Activated naive CD4-positive, alpha-beta T cell treated with anti-CD3 and anti-CD28 coated beads, Interleukin-2, amount 10 ng/mL, durations not matched to agents 5 hours and 36 hours (primary cell): Measurements from ENCODE around the gene DNASE1. TPM values are rescaled to one million over a fixed set of nuclear protein-coding genes. Genes with fewer than 3 reads are reported as not detected.

Source experiments
- total RNA-seq, 2 experiments: library from RNA; stranded (reverse); gene quantifications; one replicate each; pipeline ENCODE4 v1.2.3, GENCODE V29; 2021

DNASE1 gene, protein sequence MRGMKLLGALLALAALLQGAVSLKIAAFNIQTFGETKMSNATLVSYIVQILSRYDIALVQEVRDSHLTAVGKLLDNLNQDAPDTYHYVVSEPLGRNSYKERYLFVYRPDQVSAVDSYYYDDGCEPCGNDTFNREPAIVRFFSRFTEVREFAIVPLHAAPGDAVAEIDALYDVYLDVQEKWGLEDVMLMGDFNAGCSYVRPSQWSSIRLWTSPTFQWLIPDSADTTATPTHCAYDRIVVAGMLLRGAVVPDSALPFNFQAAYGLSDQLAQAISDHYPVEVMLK
- 10 to 100 TPM; 44.0 to 45.2 TPM for total RNA-seq

DNA sequence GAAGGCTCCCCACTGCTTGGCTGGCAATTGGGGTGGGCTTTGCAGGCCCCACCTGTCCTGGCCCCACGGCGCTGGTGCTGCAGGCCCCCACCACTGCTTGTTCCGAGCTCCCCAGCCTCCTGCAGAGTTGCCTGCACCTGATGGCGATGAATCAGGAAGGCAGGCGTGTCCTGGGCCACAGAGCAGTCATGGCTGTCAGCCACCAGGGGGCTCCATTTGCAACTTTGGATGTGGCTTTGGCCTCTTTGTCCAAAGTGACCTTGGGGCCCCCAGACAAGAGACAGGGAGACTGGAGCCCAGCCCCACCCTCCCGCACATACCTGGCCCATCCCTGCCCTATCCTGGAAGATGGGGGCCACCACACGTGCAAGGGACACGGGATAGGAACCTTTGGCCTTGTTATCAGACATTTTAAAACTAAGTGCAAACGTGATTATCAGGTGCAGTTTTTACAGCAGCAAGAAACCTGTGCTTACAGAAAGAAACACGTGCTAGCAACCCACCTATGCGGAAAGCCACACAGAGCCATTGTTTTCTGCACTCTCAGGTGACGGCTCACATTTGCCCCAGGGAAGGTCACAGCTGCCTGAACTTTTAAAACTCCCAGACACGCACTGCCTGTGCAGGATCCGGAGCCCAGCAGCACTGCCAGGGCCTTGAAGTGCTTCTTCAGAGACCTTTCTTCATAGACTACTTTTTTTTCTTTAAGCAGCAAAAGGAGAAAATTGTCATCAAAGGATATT lies at the start of gene DNASE1:
TSS of gene DNASE1 (plus strand) at position 443 of the 743 bp plus-strand sequence. CDS start 683 bp downstream, outside the sequence.

DNA sequence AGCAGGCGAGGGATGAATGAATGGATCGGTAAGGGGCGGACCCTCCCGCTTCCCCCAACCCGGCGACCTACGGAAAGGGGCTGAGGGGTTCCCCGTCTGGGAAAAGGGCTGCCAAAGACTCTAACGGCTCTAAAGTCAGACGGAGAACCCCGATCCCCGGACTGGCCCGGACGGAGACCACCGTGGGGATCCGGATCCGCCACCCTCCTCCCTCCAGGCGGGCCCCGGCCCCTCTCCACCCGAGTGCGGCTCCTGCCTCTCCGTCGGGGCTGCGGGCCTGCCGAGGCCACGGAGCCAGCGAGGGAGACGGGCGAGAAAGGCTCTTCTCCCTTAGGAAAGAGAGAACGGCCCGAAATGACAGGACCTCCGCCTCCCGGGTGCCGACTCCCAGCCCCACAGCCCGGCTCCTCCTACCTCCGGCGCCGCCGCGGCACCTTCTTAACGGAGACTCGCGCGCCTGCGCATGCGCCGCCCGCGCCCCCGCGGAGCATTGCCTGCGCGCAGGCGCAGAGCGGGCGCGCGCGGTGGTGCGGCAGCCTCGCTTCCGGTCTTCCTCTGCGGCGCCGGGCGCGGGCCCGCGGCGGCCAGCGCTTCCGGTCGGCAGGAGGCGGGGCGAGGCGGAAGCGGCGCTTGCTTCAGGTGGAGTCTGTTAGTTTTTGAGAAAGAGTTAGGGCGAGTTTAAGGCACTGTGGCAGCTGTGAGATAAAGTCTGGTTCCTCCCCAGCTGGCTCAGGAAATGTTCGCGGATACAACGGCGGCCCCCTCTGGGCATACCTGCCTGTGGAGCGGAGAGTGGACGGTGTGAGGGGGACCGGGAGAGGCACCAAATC lies 43.1 kb upstream of the DNASE1 start, which contains the start of gene SLX4:
TSS of gene SLX4 (minus strand) at position 461 of the 830 bp plus-strand sequence. CDS start 2,642 bp downstream, outside the sequence.

Other genes with a start within 250 kb of the DNASE1 start
- 1 to 10 TPM; 2.4 to 2.5 TPM for gene ZNF597, start 211.2 kb upstream of the DNASE1 start, total RNA-seq
- 10 to 100 TPM; 45.1 to 50.2 TPM for gene NAA60, start 211.0 kb upstream of the DNASE1 start, total RNA-seq
- gene C16orf90, start 159.2 kb upstream of the DNASE1 start, total RNA-seq: not detected
- gene CLUAP1, start 153.7 kb upstream of the DNASE1 start, total RNA-seq: 10 to 100 TPM; 33.4 to 37.5 TPM
- 10 to 100 TPM; 84.8 to 88.9 TPM for gene NLRC3, start 77.3 kb upstream of the DNASE1 start, total RNA-seq
- gene SLX4, start 43.1 kb upstream of the DNASE1 start, total RNA-seq: 10 to 100 TPM; 11.1 to 11.6 TPM
- gene TRAP1, start 62.8 kb downstream of the DNASE1 start, total RNA-seq: 100 to 1,000 TPM in 1 of 2 experiments, 10 to 100 TPM in 1; 94.0 to 105 TPM
- 10 to 100 TPM; 60.6 to 68.0 TPM for gene CREBBP, start 226.0 kb downstream of the DNASE1 start, total RNA-seq